Activated CD4-positive, alpha-beta T cell treated with anti-CD3 and anti-CD28 coated beads, Interleukin-10, Interleukin-2, amounts not matched to agents 100 ng/mL and 50 ng/mL, durations not matched to agents 16 hours and 8 hours (primary cell): ENCODE results near the gene LTBR.

Experiments used
- DNase-seq: peaks from one replicate; pipeline ENCODE4 v3.0.0-alpha.2; 2020

Gene LTBR

GRCh38 chr12:6368906-6369525 is 14.9 kb upstream of the LTBR start:
- DNase-seq = no peak

GRCh38 chr12:6369916-6370575 is 13.9 kb upstream of the LTBR start:
- no peak for DNase-seq

GRCh38 chr12:6370576-6370935 is 13.4 kb upstream of the LTBR start:
- DNase-seq = no peak

GRCh38 chr12:6370994-6371754 is 12.8 kb upstream of the LTBR start:
- no peak for DNase-seq

DNA sequence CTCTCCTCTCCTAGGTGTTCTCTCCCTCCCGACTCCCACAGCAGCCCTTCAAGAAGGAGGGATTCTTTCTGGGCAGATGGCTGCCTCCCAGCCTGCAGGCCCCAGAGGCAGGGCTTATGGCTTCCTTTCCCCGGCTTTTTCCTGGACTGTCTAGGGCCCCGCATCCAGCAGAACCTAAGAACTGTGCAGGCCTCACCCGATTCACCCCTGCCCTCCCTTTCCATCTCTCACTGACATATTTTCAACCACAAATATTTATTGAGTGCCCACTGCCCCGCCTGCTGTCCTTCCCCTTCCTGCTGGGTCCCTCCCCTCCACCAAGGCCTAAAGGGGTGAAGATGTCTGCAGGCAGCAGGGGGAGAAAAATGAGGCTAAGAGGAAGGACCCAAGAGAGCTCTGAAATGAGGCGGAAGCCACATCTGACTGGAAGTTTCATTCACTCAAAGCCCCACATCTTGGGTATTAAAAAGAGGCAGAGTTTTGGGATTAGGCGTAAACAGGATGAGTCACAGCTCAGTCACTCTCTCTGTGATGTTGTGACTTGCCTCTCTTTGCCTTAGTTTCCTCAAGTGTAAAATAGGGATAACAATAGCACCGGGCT is 11.5 kb upstream of the LTBR start:
- peak; percentile 35 for DNase-seq

DNA sequence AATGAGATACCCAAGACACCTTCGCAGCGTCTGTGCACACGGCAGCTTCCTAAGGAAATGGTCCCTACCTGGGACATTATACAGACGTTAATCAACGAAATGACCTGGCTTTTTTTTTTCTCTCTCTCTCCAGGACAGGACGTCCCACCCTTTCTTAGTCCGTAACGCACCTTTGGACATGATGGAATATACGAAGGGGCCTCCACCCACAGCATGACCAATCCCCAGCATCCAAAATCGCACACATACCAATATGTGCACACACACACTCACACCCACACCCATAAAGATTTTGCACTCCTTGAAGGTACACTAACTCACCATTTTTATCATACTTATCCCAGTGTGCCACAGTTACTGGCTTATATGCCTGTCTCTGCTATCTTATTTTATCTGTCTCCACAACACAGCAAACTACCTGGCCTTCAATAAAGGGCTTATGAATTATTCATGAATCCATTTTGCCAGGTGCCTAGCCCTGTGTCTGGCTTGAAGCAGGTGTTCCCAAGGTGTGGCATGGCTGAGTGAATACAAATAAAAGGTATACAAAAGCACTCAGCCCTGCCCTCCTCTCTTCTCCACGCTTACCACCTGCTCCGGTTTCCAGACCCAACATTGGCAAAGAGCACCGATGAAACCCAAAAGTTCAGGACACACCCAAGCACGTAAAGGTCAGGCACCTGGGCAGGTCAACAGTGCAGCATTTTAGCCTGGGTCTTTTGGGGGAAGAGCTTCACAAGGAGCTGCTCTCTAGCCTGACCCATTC is 10.8 kb upstream of the LTBR start:
- no peak for DNase-seq

- no peak for DNase-seq
Observed at GRCh38 chr12:6374028-6374785, 9.8 kb upstream of the LTBR start.

GRCh38 chr12:6374786-6375160 is 9.2 kb upstream of the LTBR start:
- no peak for DNase-seq

DNA sequence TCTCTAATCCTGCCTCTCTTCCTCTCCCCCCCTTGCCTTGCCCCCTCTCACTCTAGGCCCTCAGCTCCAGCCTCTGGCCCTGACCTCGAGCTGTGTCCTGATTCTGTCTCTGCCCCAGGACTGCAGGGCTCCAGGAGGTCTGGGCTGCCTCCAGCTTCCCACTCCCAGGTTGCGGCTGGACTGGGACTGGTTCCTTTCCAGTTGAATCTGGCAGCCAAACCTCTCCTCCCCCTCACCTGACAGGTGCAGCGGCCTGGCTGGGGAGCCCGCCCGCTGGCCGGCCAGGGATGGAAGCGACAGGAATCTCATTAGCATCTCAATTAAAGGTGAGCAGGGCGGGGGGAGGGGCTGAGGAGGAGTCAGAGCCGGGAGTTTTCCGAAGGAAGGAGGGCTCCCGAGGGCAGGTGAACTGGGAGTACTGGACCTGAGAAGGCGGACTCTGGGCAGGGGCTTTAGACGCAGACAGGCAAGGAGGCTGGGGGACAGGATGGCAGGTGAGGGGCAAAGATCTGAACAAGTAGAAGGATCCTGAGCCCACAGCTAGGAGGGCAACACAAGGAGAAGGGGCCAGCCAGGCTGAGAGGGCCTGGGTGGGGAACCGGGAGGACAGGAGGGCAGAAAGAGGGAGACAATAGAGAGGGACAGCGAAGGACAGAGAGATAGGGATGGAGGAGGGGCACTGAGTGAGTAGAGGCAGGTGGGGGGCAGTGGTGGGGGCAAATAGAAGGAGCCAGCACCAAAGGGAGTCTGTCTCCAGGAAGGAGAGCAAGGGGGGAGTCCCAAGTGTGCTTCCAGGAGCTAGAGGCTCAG is 8.5 kb upstream of the LTBR start, which contains the start of gene SCNN1A:
Gene SCNN1A, minus strand, starts transcription at position 295 of the 810 bp plus-strand sequence. CDS start 780 bp downstream, outside the sequence.
- no peak for DNase-seq

GRCh38 chr12:6376079-6376869 is 7.7 kb upstream of the LTBR start:
- DNase-seq = no peak

- no peak for DNase-seq
Observed at GRCh38 chr12:6376870-6377666, 6.9 kb upstream of the LTBR start.

DNA sequence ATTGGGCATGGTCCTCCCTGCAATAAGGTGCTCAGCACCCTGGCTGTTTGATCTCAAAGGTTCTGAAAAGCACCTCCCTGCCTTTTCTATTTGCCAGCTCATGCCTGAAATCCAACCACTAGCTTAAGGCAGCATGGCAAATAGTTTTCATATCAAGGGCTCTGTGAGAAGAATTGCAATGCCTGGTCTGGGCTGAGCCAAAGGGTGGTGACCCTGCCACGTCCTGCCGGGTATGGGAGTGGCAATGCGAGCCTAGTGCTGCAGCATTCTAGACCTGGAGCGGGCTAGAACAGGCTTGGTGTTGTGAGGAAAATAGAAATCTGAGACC is 6.3 kb upstream of the LTBR start:
- DNase-seq = no peak

- no peak for DNase-seq
Observed at GRCh38 chr12:6378709-6379472, 5.1 kb upstream of the LTBR start.

- no peak for DNase-seq
Observed at GRCh38 chr12:6380141-6381121, 3.5 kb upstream of the LTBR start.

GRCh38 chr12:6382371-6382770 is 1.6 kb upstream of the LTBR start:
- no peak for DNase-seq

DNA sequence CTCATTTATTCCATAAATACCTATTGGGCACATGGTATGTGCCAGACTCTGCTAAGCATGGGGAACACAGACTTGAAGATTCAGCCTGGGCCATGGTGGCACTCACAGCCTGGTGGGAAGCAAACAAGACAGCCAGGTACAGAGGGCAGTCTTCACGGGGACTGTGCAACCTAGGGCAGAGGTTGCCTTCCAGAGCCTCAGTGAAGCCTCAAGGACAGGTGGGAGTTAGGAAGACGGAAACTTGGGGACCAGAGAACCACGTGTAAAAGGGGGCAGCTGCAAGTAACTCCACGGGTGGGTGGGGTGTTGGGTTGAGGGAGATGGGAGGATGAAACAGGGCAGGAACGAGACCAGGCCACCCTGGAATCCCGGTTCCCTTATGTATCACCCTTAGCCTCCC is 980 bp upstream of the LTBR start:
- DNase-seq = no peak
